C4-2B (cell line): Measurements from ENCODE around the gene DYNC2LI1.

Experiments used
- H3K27ac ChIP-seq: fragments of 450-650 bp; 2 replicates; pipeline ENCODE4 v1.5.1; 2017
- ZFX ChIP-seq: fragments of 450-650 bp; IDR thresholded peaks from 2 replicates; pipeline ENCODE4 v1.6.1; 2017
- TF ChIP-seq, protein P1 (sequence below): fragments of 450-650 bp; conservative IDR thresholded peaks from 2 replicates; pipeline ENCODE4 v1.5.1; 2017; ENCODE audit warnings: mild to moderate bottlenecking

Gene DYNC2LI1

DNA sequence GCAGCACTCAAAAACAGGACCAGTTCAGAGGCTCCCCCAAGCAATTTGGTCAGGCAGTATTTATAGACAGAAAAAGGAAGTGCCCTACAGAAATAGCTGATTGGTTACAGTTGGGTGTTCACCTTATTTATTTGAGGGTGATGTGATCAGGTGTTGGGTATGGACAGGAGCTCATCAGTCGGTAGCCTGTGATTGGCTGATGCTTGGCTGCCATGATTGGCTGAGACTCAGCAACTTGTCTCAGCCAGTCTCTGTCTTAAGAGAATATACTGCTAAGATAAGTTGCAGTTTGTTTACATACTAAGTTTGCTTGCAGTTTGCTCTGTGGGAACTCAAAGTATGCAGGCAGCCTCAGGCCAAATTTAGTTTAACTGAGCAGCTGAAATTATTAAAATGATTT is 74.4 kb downstream of the DYNC2LI1 start:
- TF ChIP-seq ZFX, result no peak
- TF ChIP-seq, protein P1, sequence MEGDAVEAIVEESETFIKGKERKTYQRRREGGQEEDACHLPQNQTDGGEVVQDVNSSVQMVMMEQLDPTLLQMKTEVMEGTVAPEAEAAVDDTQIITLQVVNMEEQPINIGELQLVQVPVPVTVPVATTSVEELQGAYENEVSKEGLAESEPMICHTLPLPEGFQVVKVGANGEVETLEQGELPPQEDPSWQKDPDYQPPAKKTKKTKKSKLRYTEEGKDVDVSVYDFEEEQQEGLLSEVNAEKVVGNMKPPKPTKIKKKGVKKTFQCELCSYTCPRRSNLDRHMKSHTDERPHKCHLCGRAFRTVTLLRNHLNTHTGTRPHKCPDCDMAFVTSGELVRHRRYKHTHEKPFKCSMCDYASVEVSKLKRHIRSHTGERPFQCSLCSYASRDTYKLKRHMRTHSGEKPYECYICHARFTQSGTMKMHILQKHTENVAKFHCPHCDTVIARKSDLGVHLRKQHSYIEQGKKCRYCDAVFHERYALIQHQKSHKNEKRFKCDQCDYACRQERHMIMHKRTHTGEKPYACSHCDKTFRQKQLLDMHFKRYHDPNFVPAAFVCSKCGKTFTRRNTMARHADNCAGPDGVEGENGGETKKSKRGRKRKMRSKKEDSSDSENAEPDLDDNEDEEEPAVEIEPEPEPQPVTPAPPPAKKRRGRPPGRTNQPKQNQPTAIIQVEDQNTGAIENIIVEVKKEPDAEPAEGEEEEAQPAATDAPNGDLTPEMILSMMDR, result no peak
- no peak overlapping the region for H3K27ac ChIP-seq

- no peak overlapping the region for H3K27ac ChIP-seq
- no peak for TF ChIP-seq ZFX
- TF ChIP-seq, protein P1, result no peak
Measured at GRCh38 chr2:43851011-43851980, 77.5 kb downstream of the DYNC2LI1 start.

DNA sequence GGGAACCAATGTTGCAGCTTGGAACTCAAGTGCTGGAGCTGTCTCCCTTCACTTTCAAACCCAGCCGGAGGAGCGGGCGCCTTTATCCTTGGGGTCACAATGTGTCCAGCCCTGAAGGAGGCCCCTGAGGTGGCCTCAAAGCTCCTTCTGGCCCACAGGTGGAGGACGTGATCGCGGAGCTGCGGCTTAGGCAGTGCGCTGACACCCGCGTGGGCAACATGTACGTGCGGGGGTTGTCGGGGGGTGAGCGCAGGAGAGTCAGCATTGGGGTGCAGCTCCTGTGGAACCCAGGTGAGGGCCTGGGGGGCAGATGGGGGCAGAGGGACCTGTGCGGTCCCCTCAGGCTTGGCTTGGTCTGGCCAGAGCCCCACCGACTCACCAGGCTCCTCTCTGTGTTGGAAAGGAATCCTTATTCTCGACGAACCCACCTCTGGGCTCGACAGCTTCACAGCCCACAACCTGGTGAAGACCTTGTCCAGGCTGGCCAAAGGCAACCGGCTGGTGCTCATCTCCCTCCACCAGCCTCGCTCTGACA is 78.4 kb downstream of the DYNC2LI1 start:
- H3K27ac ChIP-seq, result no peak overlapping the region
- TF ChIP-seq, protein P1, result no peak
- no peak for TF ChIP-seq ZFX

GRCh38 chr2:43853141-43854081 is 79.6 kb downstream of the DYNC2LI1 start:
- no peak overlapping the region for H3K27ac ChIP-seq
- TF ChIP-seq, protein P1, result no peak
- no peak for TF ChIP-seq ZFX

DNA sequence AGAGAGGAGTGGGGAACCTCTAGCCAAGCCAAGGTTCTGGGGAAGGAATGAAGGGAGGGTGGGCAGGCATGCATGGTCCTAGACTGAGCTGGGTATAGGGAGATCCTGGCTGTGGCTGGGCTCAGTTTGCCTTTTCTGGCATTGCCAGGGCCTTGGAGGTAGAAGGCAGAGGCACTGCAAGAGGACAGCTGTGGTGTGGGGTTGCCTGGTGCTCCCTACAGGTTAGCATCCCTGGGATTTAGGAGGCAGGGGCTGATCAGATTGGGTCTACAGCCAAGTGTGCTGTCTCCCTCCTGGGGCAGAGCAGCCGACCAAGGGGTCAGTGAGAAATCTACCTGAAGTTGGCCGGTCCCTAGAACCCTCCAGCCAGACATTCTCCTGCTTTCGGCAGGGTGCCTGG is 80.8 kb downstream of the DYNC2LI1 start:
- TF ChIP-seq, protein P1, result no peak
- no peak for TF ChIP-seq ZFX
- H3K27ac ChIP-seq, result no peak overlapping the region

- no peak overlapping the region for H3K27ac ChIP-seq
- TF ChIP-seq ZFX, result no peak
- TF ChIP-seq, protein P1, result no peak
Measured at GRCh38 chr2:43855292-43855691, 81.5 kb downstream of the DYNC2LI1 start.
